ENCODE data around the gene FMN2.

FMN2 gene

GRCh38 chr1:240201931-240202330 lies 110.2 kb downstream of the FMN2 start:
- DNase-seq = no peak

GRCh38 chr1:240207073-240207709 lies 115.5 kb downstream of the FMN2 start:
- DNase-seq = no peak

DNA sequence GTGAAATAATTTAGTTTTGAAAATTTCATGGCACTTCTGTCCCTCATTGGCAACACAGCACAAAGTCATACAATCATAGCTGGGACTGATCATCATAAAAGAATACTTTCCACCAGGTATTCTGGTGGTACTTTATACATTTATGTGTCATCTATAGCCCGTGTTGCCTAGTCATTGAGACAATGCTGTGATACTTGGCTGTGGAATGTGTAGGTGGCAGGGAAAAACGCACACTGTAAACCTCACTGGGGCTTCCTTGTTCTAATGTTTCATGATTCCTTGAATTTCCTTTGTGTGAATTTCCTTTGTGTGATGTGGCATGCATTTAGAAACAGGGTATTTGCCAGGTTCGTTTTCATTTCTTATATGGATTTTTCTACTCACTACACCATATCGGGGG lies 118.3 kb downstream of the FMN2 start:
- DNase-seq = no peak

GRCh38 chr1:240212556-240212955 lies 120.9 kb downstream of the FMN2 start:
- DNase-seq = no peak

GRCh38 chr1:240217403-240217802 lies 125.7 kb downstream of the FMN2 start:
- DNase-seq = no peak

- no peak for DNase-seq
Measured at GRCh38 chr1:240219104-240219503, 127.4 kb downstream of the FMN2 start.

GRCh38 chr1:240226102-240226501 lies 134.4 kb downstream of the FMN2 start:
- DNase-seq = no peak

- no peak for DNase-seq
Measured at GRCh38 chr1:240230816-240231215, 139.1 kb downstream of the FMN2 start.

GRCh38 chr1:240232530-240232929 lies 140.8 kb downstream of the FMN2 start:
- DNase-seq = no peak

GRCh38 chr1:240234485-240235210 lies 143.0 kb downstream of the FMN2 start:
- peak; percentile 24 for DNase-seq

- no peak for DNase-seq
Measured at GRCh38 chr1:240235521-240236288, 144.0 kb downstream of the FMN2 start.

DNA sequence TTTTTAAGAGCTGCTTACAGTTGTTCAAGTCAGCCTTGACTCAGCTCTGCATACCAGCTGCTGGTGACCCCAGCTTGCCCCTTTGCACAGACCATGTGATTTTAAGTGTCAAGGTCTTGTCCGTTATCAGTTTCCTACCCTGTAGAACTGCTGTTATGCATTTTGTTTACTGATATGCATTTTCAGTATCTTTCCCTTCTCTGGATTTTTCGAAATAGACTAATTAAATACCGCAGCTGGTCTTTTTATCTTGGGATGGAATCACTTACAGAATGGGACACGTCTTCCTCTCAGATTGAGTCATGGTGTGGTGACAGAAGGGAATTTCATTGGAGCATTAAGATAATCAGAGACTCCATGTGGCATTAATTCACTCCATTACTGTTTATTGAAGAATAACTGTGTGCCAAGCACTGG lies 145.6 kb downstream of the FMN2 start:
- no peak for DNase-seq

GRCh38 chr1:240239309-240239708 lies 147.6 kb downstream of the FMN2 start:
- no peak for DNase-seq

GRCh38 chr1:240241278-240241677 lies 149.6 kb downstream of the FMN2 start:
- no peak for DNase-seq

DNA sequence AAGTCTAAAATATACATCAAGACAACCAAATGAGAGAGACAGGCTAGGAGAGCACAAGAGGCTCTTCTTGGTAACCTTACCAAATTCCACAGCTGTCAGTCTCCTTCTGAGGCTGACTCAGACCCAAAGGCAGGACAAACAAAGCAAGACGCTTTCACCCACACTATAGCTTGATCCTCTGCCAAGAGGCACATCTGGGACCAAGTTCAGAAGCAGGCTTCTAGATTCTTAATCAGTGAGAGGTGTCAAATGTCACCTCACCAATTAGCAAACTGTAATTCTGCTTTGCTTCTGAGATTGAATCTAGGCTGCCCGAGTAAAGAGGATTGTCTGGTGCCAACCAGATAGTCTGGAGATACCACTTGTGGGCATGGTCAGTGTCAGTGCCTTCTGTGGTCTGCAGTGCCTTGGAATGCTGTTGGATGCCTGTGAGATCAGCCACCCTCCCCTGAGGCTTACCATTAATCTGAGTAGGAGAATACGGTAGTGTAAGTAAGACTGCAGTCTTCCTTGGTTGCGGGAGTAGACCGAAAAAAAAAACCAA lies 151.0 kb downstream of the FMN2 start:
- DNase-seq = peak; percentile 86

DNA sequence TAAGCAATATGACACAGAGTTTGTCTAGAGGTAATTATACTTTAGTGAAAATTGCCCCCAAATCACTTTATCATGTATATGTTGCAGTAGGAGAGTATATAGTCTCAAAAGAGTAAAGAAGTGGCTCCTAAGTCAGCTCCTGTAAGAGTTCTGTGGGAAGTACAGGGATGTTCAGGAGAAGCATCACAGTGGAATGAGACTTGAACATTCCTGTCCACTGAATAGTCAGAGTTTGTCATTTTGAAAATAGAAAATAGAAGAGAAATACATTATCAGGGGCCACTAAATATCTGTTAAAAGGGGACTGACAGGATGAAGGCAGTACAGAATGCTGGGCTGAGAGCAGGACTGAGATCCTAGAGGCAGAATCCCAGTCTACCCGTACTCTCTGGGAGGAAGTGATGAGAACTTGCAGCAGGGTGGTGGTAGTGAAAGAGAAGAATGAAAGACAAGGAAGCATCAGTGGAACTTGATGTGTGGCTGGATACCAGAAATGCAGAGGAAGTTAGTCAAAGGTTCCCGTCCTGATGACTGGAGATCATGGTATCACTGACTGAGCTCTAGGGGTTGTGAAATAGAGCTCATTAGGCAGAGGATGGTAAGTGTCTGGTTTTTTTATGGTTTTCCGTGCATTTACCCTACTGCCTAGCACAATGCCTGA lies 153.4 kb downstream of the FMN2 start:
- DNase-seq = peak; percentile 67

- peak; percentile 40 for DNase-seq
Measured at GRCh38 chr1:240245629-240246020, 153.9 kb downstream of the FMN2 start.

DNA sequence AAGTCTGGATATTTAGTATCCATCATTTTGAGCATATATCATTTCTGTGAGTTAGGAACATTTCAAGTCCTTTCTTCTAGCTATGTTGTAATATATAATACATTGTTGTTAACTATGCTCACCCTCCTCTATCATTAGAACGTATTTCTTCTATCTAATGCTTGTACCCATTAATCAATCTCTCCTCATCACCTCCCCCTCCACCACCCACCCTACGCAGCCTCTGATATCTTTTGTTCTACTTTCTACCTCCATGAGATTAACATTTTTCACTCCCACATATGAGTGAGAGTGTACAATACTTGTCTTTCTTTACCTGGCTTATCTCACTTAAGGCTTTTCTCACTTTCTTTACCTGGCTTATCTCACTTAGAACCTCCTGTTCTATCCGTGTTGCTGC lies 156.2 kb downstream of the FMN2 start:
- DNase-seq = peak; percentile 31

GRCh38 chr1:240254006-240254405 lies 162.3 kb downstream of the FMN2 start:
- DNase-seq = no peak

- DNase-seq = no peak
Measured at GRCh38 chr1:240254778-240255291, 163.2 kb downstream of the FMN2 start.

DNA sequence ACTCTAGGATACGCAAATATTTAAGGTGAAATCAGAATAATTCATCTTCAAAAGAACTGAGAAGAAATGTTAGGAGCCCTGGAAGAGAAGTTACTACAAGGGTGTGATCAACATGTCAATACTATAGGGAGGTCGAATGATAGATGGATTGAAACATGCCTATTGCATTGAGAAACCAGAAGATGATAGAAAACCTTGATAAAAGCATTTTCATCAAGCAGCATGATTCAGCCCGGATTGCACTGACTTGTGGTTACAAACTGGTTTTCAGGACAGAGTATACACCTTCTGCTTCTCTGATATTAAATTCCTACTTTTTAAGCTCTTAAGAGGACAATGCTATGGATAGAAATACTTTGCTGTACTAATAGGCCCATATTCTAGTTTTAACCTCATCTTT lies 164.2 kb downstream of the FMN2 start:
- DNase-seq = no peak

DNA sequence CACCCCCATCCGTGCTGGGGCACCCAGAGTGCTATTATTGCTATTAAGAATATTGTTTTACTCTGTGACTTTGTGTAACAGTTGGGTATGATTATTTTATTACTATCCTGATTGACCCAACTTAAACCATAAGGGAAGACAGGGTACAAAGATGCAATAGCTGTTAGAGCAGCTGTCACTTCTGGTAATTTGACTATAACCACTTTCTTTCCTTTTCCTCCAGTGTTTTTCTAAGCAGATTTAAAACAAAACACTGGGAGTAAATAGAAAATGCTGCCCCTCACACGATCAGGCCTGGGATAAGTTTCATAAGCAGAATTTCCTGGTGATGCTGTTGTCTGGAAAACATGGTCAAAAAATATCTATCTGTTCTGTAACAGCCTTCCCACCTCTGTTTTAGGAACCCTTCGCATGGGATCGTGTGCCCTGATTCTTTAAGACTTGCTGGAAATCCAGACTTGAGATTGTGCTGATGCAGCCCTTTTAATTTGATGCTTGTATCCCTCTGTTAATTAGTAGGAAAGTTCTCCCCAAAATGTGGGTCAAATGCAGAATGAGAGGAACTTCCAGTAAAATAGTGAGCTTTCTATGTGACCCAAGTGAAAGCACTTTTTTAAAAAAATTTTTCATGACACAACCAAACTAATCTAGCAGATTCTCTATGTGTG lies 165.3 kb downstream of the FMN2 start:
- no peak for DNase-seq
